GM12865 (cell line): Measurements from ENCODE around the gene MYO1E.
A peak's percentile ranks its signal among the peaks of the same experiment; 100 is the strongest.

Experiments used
- DNase-seq: peaks from one replicate; pipeline ENCODE4 v3.0.0; 2010; ENCODE audit warnings: low read depth
- H3K4me3 ChIP-seq: 2 replicates; pipeline ENCODE4 v1.5.1; 2011; ENCODE audit warnings: mild to moderate bottlenecking, low read depth, low read length, control low read depth
- CTCF ChIP-seq: IDR thresholded peaks from 2 replicates; pipeline ENCODE4 v1.5.1; 2011; ENCODE audit warnings: low read length, control low read depth, low read depth, inconsistent platforms; ENCODE audit not compliant: insufficient read depth; ENCODE audit errors: missing control alignments

Gene MYO1E

GRCh38 chr15:59120937-59121336 is 251.7 kb downstream of the MYO1E start:
- no peak overlapping the region for H3K4me3 ChIP-seq
- TF ChIP-seq CTCF = no peak
- DNase-seq = no peak

DNA sequence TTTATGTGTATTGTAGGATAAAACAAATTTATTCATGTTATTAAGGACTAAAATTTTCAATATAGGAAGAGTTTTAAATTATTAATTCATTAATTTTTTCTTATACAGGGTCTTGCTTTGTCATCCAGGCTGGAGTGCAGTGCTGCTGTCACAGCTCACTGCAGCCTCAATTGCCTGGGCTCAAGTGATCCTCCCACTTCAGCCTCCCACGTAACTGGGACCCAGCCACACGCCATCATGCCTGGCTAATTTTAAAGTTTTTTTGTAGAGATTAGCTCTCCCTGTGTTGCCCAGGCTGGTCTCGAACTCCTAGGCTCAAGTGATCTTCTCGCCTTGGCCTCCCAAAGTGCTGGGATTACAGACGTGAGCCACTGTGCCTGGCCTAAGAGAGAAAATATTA is 253.0 kb downstream of the MYO1E start:
- DNase-seq = no peak
- TF ChIP-seq CTCF = no peak
- H3K4me3 ChIP-seq = no peak overlapping the region

DNA sequence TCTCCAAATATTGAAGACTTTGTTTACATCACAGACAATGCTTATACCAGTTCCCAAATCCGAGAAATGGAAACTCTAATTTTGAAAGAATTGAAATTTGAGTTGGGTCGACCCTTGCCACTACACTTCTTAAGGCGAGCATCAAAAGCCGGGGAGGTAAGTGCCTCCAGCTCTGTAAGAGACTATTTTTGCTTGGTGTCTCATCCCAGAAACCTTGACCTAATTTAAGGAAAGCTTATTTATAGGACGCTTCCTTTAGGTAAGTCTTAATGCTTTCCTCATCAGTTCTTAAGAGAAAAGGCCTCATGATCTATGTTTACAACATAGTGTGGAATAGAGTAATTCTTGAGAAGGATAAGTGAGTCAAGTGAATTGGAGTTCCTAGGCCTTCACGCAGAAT is 255.9 kb downstream of the MYO1E start:
- TF ChIP-seq CTCF = no peak
- DNase-seq = no peak
- no peak overlapping the region for H3K4me3 ChIP-seq

- H3K4me3 ChIP-seq = no peak overlapping the region
- no peak for TF ChIP-seq CTCF
- no peak for DNase-seq
These were observed 256.5 kb downstream of the MYO1E start for GRCh38 chr15:59116141-59116540.

DNA sequence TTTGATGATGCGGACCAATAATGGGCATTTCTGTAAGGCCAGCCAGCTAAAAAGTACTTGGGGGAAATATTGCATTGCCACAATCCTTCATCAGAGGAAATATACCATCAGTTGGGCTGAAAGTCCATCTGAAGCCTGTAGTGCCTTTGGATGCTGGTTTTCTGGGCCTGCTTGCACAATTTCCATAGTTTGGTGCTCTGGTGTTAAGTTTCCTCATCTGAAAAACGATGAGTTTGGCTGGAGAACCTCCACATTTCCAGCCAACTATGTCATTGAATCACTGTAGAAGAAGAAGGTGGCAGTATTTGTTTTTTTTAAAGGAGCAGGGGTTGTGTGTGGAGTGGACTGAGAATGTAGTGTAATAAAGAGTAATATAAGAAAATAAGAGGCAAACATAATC is 257.6 kb downstream of the MYO1E start:
- TF ChIP-seq CTCF = no peak
- DNase-seq = no peak
- no peak overlapping the region for H3K4me3 ChIP-seq

DNA sequence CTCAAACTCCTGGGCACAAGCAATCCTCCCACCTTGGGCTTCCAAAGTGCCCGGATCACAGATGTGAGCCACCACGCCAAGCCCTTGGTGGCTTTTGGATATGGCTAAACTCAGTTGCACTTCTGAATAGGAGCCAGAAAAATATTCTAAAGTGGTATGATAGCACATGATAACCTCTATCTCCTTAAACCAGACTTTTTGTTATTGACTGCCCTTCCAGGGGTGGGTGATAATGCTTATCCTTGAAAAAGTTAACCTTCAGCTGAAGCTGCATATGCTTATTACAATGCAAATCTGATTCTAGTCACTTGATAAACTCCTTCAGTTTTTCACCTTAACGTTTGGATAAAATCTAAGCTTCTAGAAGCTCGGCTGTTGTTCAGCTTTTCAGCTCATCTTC is 261.4 kb downstream of the MYO1E start:
- H3K4me3 ChIP-seq = no peak overlapping the region
- TF ChIP-seq CTCF = no peak
- DNase-seq = no peak

- peak overlapping the region; percentile 94 for H3K4me3 ChIP-seq
- DNase-seq = peak; percentile 10
- TF ChIP-seq CTCF = no peak
These were observed 266.8 kb downstream of the MYO1E start for GRCh38 chr15:59105854-59106253.
